WTC11 (cell line): ENCODE results near the gene ODAD4. TPM values are rescaled to one million over a fixed set of nuclear protein-coding genes. Genes with fewer than 3 reads are reported as not detected.

ENCODE experiments used
- ATAC-seq: fragments of 200-7000 bp; cut with Tn5 transposase; 2 replicates; pipeline ENCODE4 v1.10.0; 2021; ENCODE audit warnings: mild to moderate bottlenecking, moderate library complexity
- CTCF ChIA-PET: fragments of 300-600 bp; sonication (Branson Sonifier 250); formaldehyde crosslinking; loops from one replicate; lab custom pipeline; 2021; ENCODE audit warnings: antibody characterized with exemption; lab: Charles Lee
- POLR2A ChIA-PET: fragments of 350-600 bp; sonication (Branson Sonifier 250); formaldehyde crosslinking; loops from one replicate; lab custom pipeline; 2021; ENCODE audit warnings: antibody characterized with exemption; lab: Charles Lee
- DNase-seq: peaks from one replicate; pipeline ENCODE4 v3.0.0; 2021; ENCODE audit warnings: low spot score
- H3K27ac Mint-ChIP-seq: 2 replicates; pipeline ENCODE4 v1.8.0; 2021; ENCODE audit warnings: mixed read lengths
- H3K27me3 Mint-ChIP-seq: 2 replicates; pipeline ENCODE4 v1.8.0; 2021; ENCODE audit warnings: low read depth, mild to moderate bottlenecking, moderate library complexity, mixed read lengths
- H3K36me3 Mint-ChIP-seq: 2 replicates; pipeline ENCODE4 v1.8.0; 2021; ENCODE audit warnings: mixed read lengths
- H3K4me1 Mint-ChIP-seq: 2 replicates; pipeline ENCODE4 v1.8.0; 2022; ENCODE audit warnings: mixed read lengths
- H3K4me3 Mint-ChIP-seq: 2 replicates; pipeline ENCODE4 v1.8.0; 2021; ENCODE audit warnings: mild to moderate bottlenecking, moderate library complexity, mixed read lengths
- H3K9me3 Mint-ChIP-seq: 2 replicates; pipeline ENCODE4 v1.8.0; 2021; ENCODE audit warnings: mixed read lengths
- AFF4 ChIP-seq: sonication (generic); formaldehyde crosslinking; IDR thresholded peaks from 2 replicates; pipeline ENCODE4 v1.8.1; 2023; ENCODE audit warnings: mild to moderate bottlenecking, missing genetic modification reagents, borderline replicate concordance
- ATF1 ChIP-seq: sonication (generic); formaldehyde crosslinking; IDR thresholded peaks from 2 replicates; pipeline ENCODE4 v1.8.1; 2023; ENCODE audit warnings: mild to moderate bottlenecking, moderate library complexity, missing genetic modification reagents
- ATF2 ChIP-seq: sonication (generic); formaldehyde crosslinking; IDR thresholded peaks from 2 replicates; pipeline ENCODE4 v1.8.1; 2022; ENCODE audit warnings: low read depth, missing genetic modification reagents, borderline replicate concordance
- EMX1 ChIP-seq: fragments of 250-450 bp; sonication (Bioruptor Pico); IDR thresholded peaks from 2 replicates; pipeline ENCODE4 v1.8.0; 2021; ENCODE audit warnings: mild to moderate bottlenecking
- ETV6 ChIP-seq: sonication (generic); formaldehyde crosslinking; IDR thresholded peaks from 2 replicates; pipeline ENCODE4 v1.8.1; 2022; ENCODE audit warnings: mild to moderate bottlenecking, missing genetic modification reagents
- FOXP1 ChIP-seq: sonication (generic); formaldehyde crosslinking; IDR thresholded peaks from 2 replicates; pipeline ENCODE4 v1.8.0; 2022; ENCODE audit warnings: missing genetic modification reagents, mild to moderate bottlenecking, moderate library complexity, borderline replicate concordance
- GRHL2 ChIP-seq: fragments of 250-450 bp; sonication (Bioruptor Pico); IDR thresholded peaks from 2 replicates; pipeline ENCODE4 v1.8.0; 2022; ENCODE audit warnings: mild to moderate bottlenecking, moderate library complexity; ENCODE audit not compliant: insufficient replicate concordance, severe bottlenecking
- IRF1 ChIP-seq: sonication (generic); formaldehyde crosslinking; IDR thresholded peaks from 2 replicates; pipeline ENCODE4 v1.8.0; 2023; ENCODE audit warnings: missing genetic modification reagents
- JAZF1 ChIP-seq: fragments of 250-450 bp; sonication (Bioruptor Pico); IDR thresholded peaks from 2 replicates; pipeline ENCODE4 v1.9.0; 2021; ENCODE audit warnings: moderate library complexity, mild to moderate bottlenecking, inconsistent platforms
- JUN ChIP-seq: sonication (generic); formaldehyde crosslinking; IDR thresholded peaks from 2 replicates; pipeline ENCODE4 v1.8.0; 2023; ENCODE audit warnings: mild to moderate bottlenecking, missing genetic modification reagents
- PREB ChIP-seq: sonication (generic); formaldehyde crosslinking; IDR thresholded peaks from 2 replicates; pipeline ENCODE4 v1.8.1; 2022; ENCODE audit warnings: mild to moderate bottlenecking, missing genetic modification reagents, moderate library complexity, borderline replicate concordance
- SMAD3 ChIP-seq: sonication (generic); formaldehyde crosslinking; IDR thresholded peaks from 2 replicates; pipeline ENCODE4 v1.8.0; 2022; ENCODE audit warnings: missing genetic modification reagents, mild to moderate bottlenecking, borderline replicate concordance
- TCF7 ChIP-seq: sonication (generic); formaldehyde crosslinking; IDR thresholded peaks from 2 replicates; pipeline ENCODE4 v1.8.0; 2022; ENCODE audit warnings: mild to moderate bottlenecking, low read depth, missing genetic modification reagents, moderate library complexity
- TP53 ChIP-seq: sonication (generic); formaldehyde crosslinking; IDR thresholded peaks from 2 replicates; pipeline ENCODE4 v1.8.1; 2023; ENCODE audit warnings: mild to moderate bottlenecking, missing genetic modification reagents
- USF2 ChIP-seq: sonication (generic); formaldehyde crosslinking; IDR thresholded peaks from 2 replicates; pipeline ENCODE4 v1.8.1; 2023; ENCODE audit warnings: mild to moderate bottlenecking, missing genetic modification reagents, moderate library complexity
- ZBTB43 ChIP-seq: sonication (generic); formaldehyde crosslinking; IDR thresholded peaks from 2 replicates; pipeline ENCODE4 v1.8.1; 2023; ENCODE audit warnings: mild to moderate bottlenecking, missing genetic modification reagents
- total RNA-seq: library from RNA; stranded (reverse); gene quantifications from 3 replicates; pipeline ENCODE4 v1.2.3, GENCODE V29; 2021

ODAD4 gene
- total RNA-seq, 1 experiment from 2014 or later: 1.9 TPM

- ATAC-seq (no peak), DNase-seq (no peak)
- ChIA-PET POLR2A (interaction anchor here (0.6 to 2.6 kb wide), 4 partner anchors 13 to 119 kb away, joined by 3 to 14 read pairs (median 6); partner anchors contain the start of genes CNP and ODAD4), CTCF (interaction anchor here (0.7 to 8.6 kb wide), 5 partner anchors 13 to 179 kb away, joined by 3 to 134 read pairs (median 20); partner anchors contain the start of genes JUP and ODAD4)
- Mint-ChIP-seq H3K9me3 (no peaks in the 10 kb centered on the region), H3K27ac (peak overlapping the region; percentile 52; the same call in 1 of the 2 replicates), H3K4me3 (peak overlapping the region; percentile 84), H3K27me3 (no peaks in the 10 kb centered on the region), H3K4me1 (peaks cover 51% of the 10 kb centered on the region), H3K36me3 (peaks cover 17% of the 10 kb centered on the region)
- no peak for TF ChIP-seq FOXP1
- no peak for TF ChIP-seq IRF1 (CRISPR knock-in tag)
- no peak for TF ChIP-seq GRHL2 (CRISPR knock-in tag)
- TF ChIP-seq ETV6 (CRISPR knock-in tag): no peak
- no peak for TF ChIP-seq SMAD3 (CRISPR knock-in tag)
- TF ChIP-seq ATF2 (CRISPR knock-in tag): no peak
- no peak for TF ChIP-seq JUN
- TF ChIP-seq ZBTB43 (CRISPR knock-in tag): no peak
- TF ChIP-seq JAZF1 (CRISPR knock-in tag): no peak
- TF ChIP-seq USF2 (CRISPR knock-in tag): no peak
- TF ChIP-seq PREB: no peak
These were observed 13.2 kb upstream of the ODAD4 start for GRCh38 chr17:41917192-41917591.

GRCh38 chr17:41917679-41918313, 12.6 kb upstream of the ODAD4 start:
- CTCF ChIA-PET: interaction anchor here (1.2 to 8.6 kb wide), 6 partner anchors 13 to 263 kb away, joined by 3 to 134 read pairs (median 12); partner anchors contain the start of genes JUP, KCNH4 and ODAD4
- H3K9me3 Mint-ChIP-seq: no peaks in the 10 kb centered on the region
- TF ChIP-seq TP53 (no peak), ATF1 (no peak), EMX1 (CRISPR knock-in tag) (no peak), TCF7 (CRISPR knock-in tag) (no peak), AFF4 (CRISPR knock-in tag) (no peak), ATF2 (CRISPR knock-in tag) (no peak), PREB (0 out of 2 replicates have a peak, but pooled peaks have one; percentile 10)
- TF ChIP-seq, all 79 proteins: peak for 1
- peaks cover 11% of the 10 kb centered on the region for H3K36me3 Mint-ChIP-seq
- ATAC-seq (no peak), DNase-seq (peak; percentile 37)
- no peaks in the 10 kb centered on the region for H3K27me3 Mint-ChIP-seq
- peak overlapping the region; percentile 84 for H3K4me3 Mint-ChIP-seq
- POLR2A ChIA-PET: interaction anchor here (0.6 to 2.6 kb wide), 7 partner anchors 10 to 118 kb away, joined by 3 to 14 read pairs (median 5); partner anchors contain the start of genes DNAJC7, KLHL11 and ODAD4
- H3K27ac Mint-ChIP-seq: no peak overlapping the region
- peaks cover 51% of the 10 kb centered on the region for H3K4me1 Mint-ChIP-seq
